CD4-positive, alpha-beta memory T cell (primary cell): ENCODE results near the gene PLEKHG7. TPM values are rescaled to one million over a fixed set of nuclear protein-coding genes. Genes with fewer than 3 reads are reported as not detected.
A peak's percentile ranks its signal among the peaks of the same experiment; 100 is the strongest.

Experiments used
- CTCF ChIA-PET: fragments of 350-600 bp; sonication (Branson Sonifier 250); formaldehyde crosslinking; loops from one replicate; lab custom pipeline; 2021; ENCODE audit warnings: inconsistent platforms; ENCODE audit not compliant: partially characterized antibody; lab: Charles Lee
- POLR2A ChIA-PET: fragments of 350-600 bp; sonication (Branson Sonifier 250); formaldehyde crosslinking; loops from one replicate; lab custom pipeline; 2021; ENCODE audit not compliant: partially characterized antibody; lab: Charles Lee
- DNase-seq, 5 donors: peaks; one replicate each; pipeline versions ENCODE4 v3.0.0 to v3.0.0-alpha.2; 2020 to 2022; ENCODE audit warnings: mixed read lengths in 1 of 5
- H3K27ac ChIP-seq: one replicate; pipeline ENCODE4 v1.7.0; 2013; ENCODE audit warnings: low read depth, low read length
- H3K27me3 ChIP-seq: 2 replicates; pipeline ENCODE4 v1.7.0; 2013; ENCODE audit warnings: mild to moderate bottlenecking, low read length, moderate library complexity; ENCODE audit not compliant: insufficient read depth
- H3K36me3 ChIP-seq: 2 replicates; pipeline ENCODE4 v1.7.0; 2013; ENCODE audit warnings: mild to moderate bottlenecking, low read length, moderate library complexity; ENCODE audit not compliant: insufficient read depth
- H3K4me1 ChIP-seq: 2 replicates; pipeline ENCODE4 v1.7.0; 2013; ENCODE audit warnings: mild to moderate bottlenecking, low read length, moderate library complexity; ENCODE audit not compliant: insufficient read depth
- H3K4me3 ChIP-seq, 2 donors: one replicate each; pipeline ENCODE4 v1.7.0; 2013; ENCODE audit warnings: low read length in 2 of 2, mild to moderate bottlenecking in 1 of 2
- H3K9me3 ChIP-seq, 2 donors: one replicate each; pipeline ENCODE4 v1.7.0; 2013; ENCODE audit warnings: low read length in 2 of 2, control low read depth in 1 of 2; ENCODE audit not compliant: control insufficient read depth in 1 of 2
- H3K27ac Mint-ChIP-seq, 7 donors: one replicate each; pipeline ENCODE4 v1.8.0; 2020 to 2021; ENCODE audit warnings: mixed read lengths in 7 of 7, mild to moderate bottlenecking in 6 of 7, inconsistent platforms in 3 of 7, moderate library complexity in 3 of 7
- H3K27me3 Mint-ChIP-seq, 2 donors: one replicate each; pipeline ENCODE4 v1.8.0; 2020 to 2021; ENCODE audit warnings: mixed read lengths in 2 of 2
- H3K36me3 Mint-ChIP-seq, 2 donors: one replicate each; pipeline ENCODE4 v1.8.0; 2020 to 2021; ENCODE audit warnings: mixed read lengths in 2 of 2, inconsistent platforms in 1 of 2, mild to moderate bottlenecking in 1 of 2
- H3K4me1 Mint-ChIP-seq, 4 donors: one replicate each; pipeline ENCODE4 v1.8.0; 2020 to 2021; ENCODE audit warnings: mixed read lengths in 4 of 4, mild to moderate bottlenecking in 1 of 4
- H3K4me3 Mint-ChIP-seq, 8 donors: one replicate each; pipeline ENCODE4 v1.8.0; 2020 to 2021; ENCODE audit warnings: mixed read lengths in 8 of 8, mild to moderate bottlenecking in 7 of 8, moderate library complexity in 6 of 8, inconsistent platforms in 3 of 8
- H3K9me3 Mint-ChIP-seq, 8 donors: one replicate each; pipeline ENCODE4 v1.8.0; 2020 to 2021; ENCODE audit warnings: mixed read lengths in 8 of 8, mild to moderate bottlenecking in 5 of 8, inconsistent platforms in 3 of 8, moderate library complexity in 1 of 8
- intact Hi-C: fragments of 100-400 bp; cut with micrococcal nuclease; formaldehyde crosslinking; loops from one replicate; pipeline ENCODE4 v1.15.1; 2023
- polyA plus RNA-seq, 2 donors: library from polyadenylated mRNA; unstranded; fragments of 300-500 nt; fragmentation: Illumina TruSeq; gene quantifications; one replicate each; pipeline ENCODE4 v1.2.3, GENCODE V29; 2021
- total RNA-seq, 2 experiments: library from RNA; stranded (reverse); gene quantifications; one replicate each; pipeline ENCODE4 v1.2.3, GENCODE V29; 2021

The PLEKHG7 gene
- total and polyA plus RNA-seq, 4 experiments from 2014 or later, result 0.16 TPM; not detected in 3

DNA sequence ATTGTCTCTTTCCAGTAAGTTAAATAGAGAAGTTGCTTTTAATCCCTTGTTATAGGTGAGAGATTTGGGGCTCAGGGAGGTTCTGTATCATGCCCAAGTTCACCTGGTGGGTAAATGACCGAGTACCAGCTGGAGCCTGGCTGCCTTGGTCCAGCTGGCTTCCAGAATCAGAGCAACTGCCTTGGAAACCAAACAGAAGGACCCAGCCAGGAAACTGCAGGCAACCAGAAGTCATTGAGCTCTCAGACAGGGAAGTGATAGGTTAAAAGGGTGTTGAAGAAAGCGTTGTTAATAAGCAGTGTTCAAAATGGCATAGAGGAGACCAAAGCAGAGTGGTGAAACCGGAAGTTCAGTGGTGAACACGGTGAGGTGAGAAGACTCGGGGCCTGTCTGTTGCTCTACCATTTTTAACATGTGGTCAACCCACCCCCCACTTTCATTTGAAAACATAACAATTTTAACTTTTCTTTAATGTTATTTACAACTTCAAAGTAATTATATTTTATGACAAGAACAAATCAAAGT is 54.9 kb downstream of the PLEKHG7 start:
- no peak overlapping the region for H3K4me3 Mint-ChIP-seq
- no peaks in the 10 kb centered on the region for H3K36me3 Mint-ChIP-seq
- Histone ChIP-seq H3K27me3 (no peaks in the 10 kb centered on the region), H3K36me3 (no peaks in the 10 kb centered on the region), H3K4me1 (no peaks in the 10 kb centered on the region), H3K9me3 (no peaks in the 10 kb centered on the region), H3K27ac (no peak overlapping the region), H3K4me3 (no peak overlapping the region)
- CTCF ChIA-PET, result no interaction called here
- peaks cover 9 to 12% of the 10 kb centered on the region in 2 donors for H3K27me3 Mint-ChIP-seq
- intact Hi-C loops, result no loop called here
- POLR2A ChIA-PET, result no interaction called here
- H3K4me1 Mint-ChIP-seq, result peaks cover 0 to 2% (median 1%) of the 10 kb centered on the region in 4 donors
- peaks cover 0 to 2% (median 0%) of the 10 kb centered on the region in 8 donors for H3K9me3 Mint-ChIP-seq
- no peak for DNase-seq
- H3K27ac Mint-ChIP-seq, result no peak overlapping the region

DNA sequence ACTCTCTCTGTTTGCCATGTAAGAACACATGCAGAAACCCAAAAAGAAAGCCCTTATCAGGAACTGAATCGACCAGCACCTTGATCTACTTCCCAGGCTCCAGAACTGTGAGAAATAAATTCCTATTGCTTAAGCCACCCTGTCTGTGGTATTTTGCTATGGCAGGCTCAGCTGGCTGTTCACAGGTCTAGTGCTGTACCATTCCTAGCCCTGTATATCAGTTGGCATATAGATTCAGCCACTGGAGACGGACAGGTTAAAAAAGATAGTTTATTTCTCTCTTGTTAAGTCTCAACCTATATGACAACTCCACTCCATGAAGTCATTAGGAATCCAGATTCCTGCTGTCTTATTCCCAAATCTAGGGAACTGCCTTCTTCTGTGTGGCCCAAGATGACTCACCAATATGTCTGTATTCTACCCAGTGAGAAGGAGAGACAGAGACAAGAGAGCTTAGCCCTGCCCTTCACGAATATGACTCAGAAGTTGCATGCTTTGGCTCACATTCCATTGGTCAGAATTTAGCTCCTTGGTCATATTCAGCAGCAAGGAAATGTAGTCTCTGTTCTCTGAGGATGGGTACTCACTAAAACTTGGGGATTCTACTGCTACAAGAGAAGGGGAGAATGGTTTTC is 57.0 kb downstream of the PLEKHG7 start:
- no peak overlapping the region for H3K4me3 Mint-ChIP-seq
- no peak overlapping the region for H3K27ac Mint-ChIP-seq
- no peaks in the 10 kb centered on the region for H3K36me3 Mint-ChIP-seq
- intact Hi-C loops, result no loop called here
- Histone ChIP-seq H3K4me3 (no peak overlapping the region), H3K4me1 (no peaks in the 10 kb centered on the region), H3K27ac (no peak overlapping the region), H3K36me3 (no peaks in the 10 kb centered on the region), H3K9me3 (no peaks in the 10 kb centered on the region), H3K27me3 (no peaks in the 10 kb centered on the region)
- ChIA-PET CTCF (no interaction called here), POLR2A (no interaction called here)
- DNase-seq, result no peak
- H3K4me1 Mint-ChIP-seq, result peaks cover 0 to 2% (median 1%) of the 10 kb centered on the region in 4 donors
- peaks cover 10 to 12% of the 10 kb centered on the region in 2 donors for H3K27me3 Mint-ChIP-seq
- no peaks in the 10 kb centered on the region for H3K9me3 Mint-ChIP-seq

DNA sequence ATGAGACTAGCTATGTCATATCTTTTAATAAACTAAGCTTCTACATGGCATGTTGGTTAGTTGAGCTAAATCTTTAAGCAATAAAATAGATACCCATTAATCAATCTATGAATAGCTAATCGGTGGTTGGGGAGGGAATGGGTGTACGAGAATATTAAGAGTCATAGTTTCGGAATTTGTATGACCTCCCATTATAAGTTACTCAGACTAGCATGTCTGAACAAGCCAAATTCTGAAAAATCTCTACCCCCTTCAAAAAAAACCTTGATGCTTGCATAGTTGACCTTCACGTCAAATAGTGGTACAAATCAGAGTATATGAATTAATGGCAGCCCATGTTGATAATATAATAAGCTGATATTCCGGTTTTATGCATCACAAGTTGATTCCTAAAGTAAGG is 60.0 kb downstream of the PLEKHG7 start:
- Mint-ChIP-seq H3K36me3 (no peaks in the 10 kb centered on the region), H3K27me3 (peaks cover 5 to 10% of the 10 kb centered on the region in 2 donors), H3K27ac (no peak overlapping the region), H3K4me1 (peaks cover 0 to 2% (median 0%) of the 10 kb centered on the region in 4 donors), H3K4me3 (no peak overlapping the region), H3K9me3 (no peaks in the 10 kb centered on the region)
- no peak for DNase-seq
- H3K4me3 ChIP-seq, result no peak overlapping the region
- no peaks in the 10 kb centered on the region for H3K36me3 ChIP-seq
- intact Hi-C loops, result no loop called here
- H3K27ac ChIP-seq, result no peak overlapping the region
- CTCF ChIA-PET, result interaction anchor here (1.3 kb wide), 1 partner anchor 21 kb away, joined by 3 read pairs; no protein-coding TSS in a partner anchor
- H3K4me1 ChIP-seq, result no peaks in the 10 kb centered on the region
- H3K9me3 ChIP-seq, result no peaks in the 10 kb centered on the region
- POLR2A ChIA-PET, result no interaction called here
- H3K27me3 ChIP-seq, result no peaks in the 10 kb centered on the region

DNA sequence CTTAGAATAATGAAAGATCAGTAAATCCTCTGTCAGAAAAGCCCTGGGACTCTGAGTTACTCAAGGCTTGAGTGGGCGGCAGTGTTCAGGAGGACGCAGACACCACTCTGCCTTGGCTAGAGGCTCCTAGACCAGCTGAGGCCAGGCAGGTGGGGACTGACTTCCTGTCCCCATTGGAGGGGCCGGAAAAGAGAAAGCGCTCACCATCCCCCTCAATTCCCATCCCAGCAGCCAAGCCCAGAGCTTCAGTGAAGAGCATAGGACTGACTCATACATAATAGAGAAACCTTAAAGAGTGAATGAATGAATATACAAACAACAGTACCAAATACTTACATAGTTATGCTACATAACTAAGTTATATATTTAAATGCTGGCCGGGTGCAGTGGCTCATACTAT is 62.0 kb downstream of the PLEKHG7 start:
- Histone ChIP-seq H3K27ac (no peak overlapping the region), H3K9me3 (no peaks in the 10 kb centered on the region), H3K27me3 (no peaks in the 10 kb centered on the region), H3K4me3 (no peak overlapping the region), H3K36me3 (no peaks in the 10 kb centered on the region), H3K4me1 (peaks cover 7% of the 10 kb centered on the region)
- no peaks in the 10 kb centered on the region for H3K9me3 Mint-ChIP-seq
- ChIA-PET POLR2A (no interaction called here), CTCF (interaction anchor here (0.7 kb wide), 1 partner anchor 70 kb away, joined by 3 read pairs; no protein-coding TSS in a partner anchor)
- H3K4me1 Mint-ChIP-seq, result peaks cover 5 to 8% (median 7%) of the 10 kb centered on the region in 4 donors
- H3K27me3 Mint-ChIP-seq, result peaks cover 5 to 6% of the 10 kb centered on the region in 2 donors
- intact Hi-C loops, result no loop called here
- H3K4me3 Mint-ChIP-seq, result no peak overlapping the region
- no peak overlapping the region for H3K27ac Mint-ChIP-seq
- DNase-seq, result no peak
- no peaks in the 10 kb centered on the region for H3K36me3 Mint-ChIP-seq

GRCh38 chr12:92765871-92766270 is 63.1 kb downstream of the PLEKHG7 start:
- intact Hi-C loops, result no loop called here
- Mint-ChIP-seq H3K27ac (no peak overlapping the region), H3K36me3 (no peaks in the 10 kb centered on the region), H3K9me3 (no peaks in the 10 kb centered on the region), H3K27me3 (peaks cover 5 to 6% of the 10 kb centered on the region in 2 donors), H3K4me3 (no peak overlapping the region), H3K4me1 (peaks cover 5 to 9% (median 7%) of the 10 kb centered on the region in 4 donors)
- ChIA-PET CTCF (no interaction called here), POLR2A (no interaction called here)
- Histone ChIP-seq H3K9me3 (no peaks in the 10 kb centered on the region), H3K27ac (no peak overlapping the region), H3K36me3 (no peaks in the 10 kb centered on the region), H3K27me3 (no peaks in the 10 kb centered on the region), H3K4me1 (peaks cover 7% of the 10 kb centered on the region), H3K4me3 (no peak overlapping the region)
- DNase-seq, result no peak

- H3K4me1 ChIP-seq, result peaks cover 7% of the 10 kb centered on the region
- no peak overlapping the region for H3K4me3 ChIP-seq
- Mint-ChIP-seq H3K27ac (no peak overlapping the region), H3K4me1 (peaks cover 5 to 12% (median 7%) of the 10 kb centered on the region in 4 donors), H3K36me3 (peaks cover 0 to 3% of the 10 kb centered on the region in 2 donors), H3K9me3 (no peaks in the 10 kb centered on the region), H3K4me3 (no peak overlapping the region), H3K27me3 (no peaks in the 10 kb centered on the region)
- ChIA-PET CTCF (interaction anchor here (1.4 kb wide), 1 partner anchor 1306 kb away, joined by 3 read pairs; no protein-coding TSS in a partner anchor), POLR2A (no interaction called here)
- no peaks in the 10 kb centered on the region for H3K36me3 ChIP-seq
- no peak overlapping the region for H3K27ac ChIP-seq
- DNase-seq, result no peak
- intact Hi-C loops, result no loop called here
- no peaks in the 10 kb centered on the region for H3K9me3 ChIP-seq
- no peaks in the 10 kb centered on the region for H3K27me3 ChIP-seq
Measured at GRCh38 chr12:92769124-92769901, 66.5 kb downstream of the PLEKHG7 start.

DNA sequence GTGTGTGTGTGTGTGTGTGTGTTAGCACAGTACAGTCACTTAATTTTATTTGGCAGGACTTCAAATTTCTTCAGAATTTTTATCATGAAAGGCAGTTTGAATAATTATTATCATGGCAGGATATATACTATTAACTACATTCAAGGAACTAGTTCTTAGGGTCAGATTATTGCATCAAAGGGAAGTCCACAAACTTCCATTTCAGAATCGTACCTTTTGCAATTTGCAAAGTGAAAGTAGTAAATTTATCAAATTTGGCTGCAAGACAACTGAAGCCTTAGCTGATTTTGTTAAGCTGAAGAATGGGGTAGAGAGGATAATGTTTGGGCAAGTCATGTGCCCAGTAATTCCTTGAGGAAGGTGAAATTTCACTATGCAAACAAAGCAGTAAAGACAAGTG is 68.2 kb downstream of the PLEKHG7 start:
- Mint-ChIP-seq H3K9me3 (no peaks in the 10 kb centered on the region), H3K27me3 (no peaks in the 10 kb centered on the region), H3K36me3 (peaks cover 3 to 8% of the 10 kb centered on the region in 2 donors), H3K4me1 (peaks cover 5 to 12% (median 7%) of the 10 kb centered on the region in 4 donors), H3K4me3 (no peak overlapping the region), H3K27ac (peak overlapping the region in 1 of 7 donors; percentile 11)
- intact Hi-C loops, result no loop called here
- Histone ChIP-seq H3K4me3 (no peak overlapping the region), H3K27ac (no peak overlapping the region), H3K27me3 (no peaks in the 10 kb centered on the region), H3K4me1 (peaks cover 7% of the 10 kb centered on the region), H3K36me3 (no peaks in the 10 kb centered on the region), H3K9me3 (no peaks in the 10 kb centered on the region)
- POLR2A ChIA-PET, result no interaction called here
- CTCF ChIA-PET, result no interaction called here
- no peak for DNase-seq
